ENCODE results near the gene NAA16. TPM values are rescaled to one million over a fixed set of nuclear protein-coding genes. Genes with fewer than 3 reads are reported as not detected.
"Not testable (repeated sequence)": the region's sequence is repeated elsewhere in the genome, so short reads cannot be mapped to it uniquely, and the experiment has no call there.

NAA16 gene
- 7.4 TPM for total RNA-seq
- long read RNA-seq, full-length matches to known transcripts, result 3 of 5 reads
- long read RNA-seq, partial matches to known transcripts, result 1 of 5 reads
- long read RNA-seq, other reads (novel, unspliced or antisense), result 1 of 5 reads

DNA sequence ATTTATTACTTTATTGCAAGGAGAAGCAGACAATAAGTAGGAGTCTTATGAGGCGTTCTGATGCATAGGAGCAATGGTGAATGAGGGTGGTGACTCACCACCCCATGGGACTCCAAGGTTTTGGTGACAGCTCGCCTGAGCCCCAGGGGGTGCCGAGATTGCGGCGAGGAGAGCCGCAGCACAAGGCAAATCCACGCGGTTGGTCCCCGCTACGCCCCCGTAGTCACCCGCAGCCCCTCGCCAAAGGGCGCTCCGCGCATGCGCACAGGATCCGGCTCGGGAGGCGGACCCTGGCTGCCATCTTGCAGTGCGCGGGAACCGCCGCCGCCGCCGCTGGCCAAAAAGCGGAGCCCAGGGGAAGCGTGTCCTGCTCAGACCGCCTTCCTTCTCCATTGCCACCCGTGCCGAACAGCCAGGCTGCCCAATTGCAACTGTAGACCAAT lies at the start of gene NAA16:
NAA16 (plus strand) TSS at position 305 of the 443 bp plus-strand sequence. CDS start 262 bp downstream, outside the sequence.
- ATAC-seq (peak; percentile 95), DNase-seq (ENCODE audit: missing footprints) (peak; percentile 96)
- intact Hi-C loops (cut with DNase I), result loop anchor here (5.0 to 10.0 kb wide), 2 partner anchors 49 to 246 kb away; partner anchors contain the start of genes MTRF1 and WBP4

DNA sequence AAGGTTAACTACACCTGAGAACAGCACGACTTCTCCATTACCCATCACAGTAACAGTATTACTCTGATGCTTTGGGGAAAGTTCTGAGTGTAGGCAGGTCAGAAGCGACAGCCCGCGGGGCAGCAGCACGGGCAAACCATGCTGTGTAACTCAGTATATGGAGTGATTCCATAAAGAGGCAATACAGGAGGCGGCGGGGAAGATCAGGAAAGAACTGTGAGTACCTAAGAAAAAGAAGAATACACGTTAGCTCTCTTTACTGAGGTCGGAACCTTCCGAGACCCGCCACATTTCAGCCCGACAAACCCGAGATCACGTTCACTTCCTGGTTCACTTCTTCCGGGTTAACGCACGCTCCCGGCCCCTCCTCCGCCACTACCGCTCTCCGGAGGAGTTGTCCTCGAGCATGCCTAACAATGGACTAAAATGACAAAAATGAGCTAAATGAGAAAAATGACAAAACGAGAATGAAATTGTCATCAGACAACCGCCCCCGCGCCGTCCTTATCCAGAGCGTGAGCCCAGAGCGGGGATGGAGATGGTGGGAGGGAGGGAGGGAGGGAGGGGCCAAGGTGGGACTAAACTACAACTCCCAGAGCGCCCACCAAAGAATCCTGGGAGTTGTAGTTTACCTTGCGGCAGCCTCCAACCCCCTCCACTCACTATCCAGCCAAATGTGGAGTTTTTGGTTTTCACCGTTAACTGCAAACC lies 47.7 kb upstream of the NAA16 start, which contains the start of gene MTRF1:
MTRF1 (minus strand) TSS at position 316 of the 711 bp plus-strand sequence. CDS start 2,669 bp downstream, outside the sequence.
- DNase-seq (ENCODE audit: missing footprints) (peak; percentile 88), ATAC-seq (peak; percentile 95)
- intact Hi-C loops (cut with DNase I), result loop anchor here (5.0 kb wide), 1 partner anchor 49 kb away; the partner anchor contains the start of gene NAA16

DNA sequence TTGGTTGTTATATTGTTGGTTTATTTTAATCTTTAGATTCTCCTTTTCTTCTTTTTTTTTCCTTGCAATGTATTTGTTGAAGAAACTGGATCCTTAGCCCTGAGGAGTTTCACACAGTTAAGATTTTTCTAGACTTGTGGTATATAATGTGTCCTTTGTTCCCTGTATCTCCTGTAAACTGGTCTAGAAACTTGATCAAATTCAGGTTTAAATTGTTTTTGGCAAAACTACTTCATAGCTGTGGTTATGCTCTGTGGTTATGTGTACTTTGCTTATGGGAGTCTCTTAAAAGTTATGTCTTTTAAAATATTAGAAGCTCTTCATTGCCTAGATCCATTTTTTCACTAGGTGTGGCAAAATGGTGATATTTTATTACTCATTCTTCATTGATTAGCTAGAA lies 44.0 kb upstream of the NAA16 start:
- ATAC-seq (no peak), DNase-seq (ENCODE audit: missing footprints) (no peak)
- intact Hi-C loops (cut with DNase I), result no loop called here

DNA sequence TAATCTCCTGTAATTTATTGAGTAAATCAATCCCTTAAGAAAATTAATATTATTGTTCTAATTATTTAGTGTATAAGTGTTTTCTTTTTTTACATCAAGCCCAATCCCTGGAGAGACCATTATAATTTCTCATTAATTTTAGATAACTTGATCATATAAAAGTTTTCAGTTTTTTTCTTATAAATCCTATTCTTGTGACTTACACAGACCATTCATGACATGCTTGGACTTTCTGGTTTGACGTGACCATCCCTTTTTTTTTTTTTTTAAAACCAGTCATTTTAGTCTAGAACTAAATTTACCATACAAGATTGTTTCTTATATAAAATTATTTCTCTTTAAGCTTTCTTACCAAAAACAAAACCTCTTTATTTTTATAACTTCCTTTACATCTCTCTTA lies 42.3 kb upstream of the NAA16 start:
- ATAC-seq (no peak), DNase-seq (ENCODE audit: missing footprints) (no peak)
- intact Hi-C loops (cut with DNase I), result no loop called here

- no peak for ATAC-seq
- no peak for DNase-seq (ENCODE audit: missing footprints)
- intact Hi-C loops (cut with DNase I), result no loop called here
Measured at GRCh38 chr13:41271456-41272285, 39.4 kb upstream of the NAA16 start.

DNA sequence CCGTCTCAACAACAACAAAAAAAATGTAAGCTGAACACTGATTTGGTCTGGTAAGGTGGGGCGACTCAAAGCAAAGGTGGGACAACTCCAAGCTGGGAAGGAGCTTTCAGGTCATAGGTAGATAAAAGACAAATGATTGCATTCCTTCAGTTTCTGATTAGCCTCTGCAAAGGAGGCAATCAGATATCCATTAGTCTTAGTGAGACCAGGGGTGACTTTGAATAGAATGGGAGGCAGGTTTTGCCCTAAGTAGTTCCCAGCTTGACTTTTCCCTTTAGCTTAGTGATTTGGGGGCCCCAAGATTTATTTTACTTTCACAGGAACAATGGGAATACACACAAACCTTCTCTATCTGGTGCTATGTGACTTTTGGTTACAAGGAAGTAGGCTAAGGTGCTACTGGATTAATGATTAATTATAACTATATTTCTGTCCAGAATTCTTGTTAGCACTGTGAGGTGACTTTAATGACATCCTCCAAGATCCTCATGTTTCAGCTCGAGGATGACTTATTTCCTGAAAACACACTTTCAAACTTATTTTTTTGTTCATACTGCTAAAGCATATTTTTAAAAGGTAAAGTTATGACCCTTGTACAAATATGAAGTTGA lies 37.1 kb upstream of the NAA16 start:
- ATAC-seq (no peak), DNase-seq (ENCODE audit: missing footprints) (no peak)
- intact Hi-C loops (cut with DNase I), result no loop called here

GRCh38 chr13:41274881-41275280 lies 36.2 kb upstream of the NAA16 start:
- intact Hi-C loops (cut with DNase I), result no loop called here
- ATAC-seq (no peak), DNase-seq (ENCODE audit: missing footprints) (no peak)

GRCh38 chr13:41276824-41277223 lies 34.2 kb upstream of the NAA16 start:
- no peak for DNase-seq (ENCODE audit: missing footprints)
- ATAC-seq, result no peak
- intact Hi-C loops (cut with DNase I), result no loop called here

DNA sequence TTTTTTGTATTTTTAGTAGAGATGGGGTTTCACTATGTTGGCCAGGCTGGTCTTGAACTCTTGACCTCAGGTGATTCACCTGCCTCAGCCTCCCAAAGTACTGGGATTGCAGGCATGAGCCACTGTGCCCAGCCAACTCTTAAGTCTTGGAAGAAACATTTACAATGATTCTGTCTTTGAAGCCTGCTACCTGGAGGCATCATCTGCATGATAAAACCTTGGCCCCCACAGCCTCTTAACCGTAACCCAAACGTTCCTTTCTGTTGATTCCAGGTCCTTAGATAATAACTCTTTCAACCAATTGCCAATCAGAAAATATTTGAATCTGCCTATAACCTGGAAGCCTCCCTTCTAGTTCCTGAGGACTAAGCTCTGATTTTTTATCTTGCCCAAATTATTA lies 31.9 kb upstream of the NAA16 start:
- intact Hi-C loops (cut with DNase I); ATAC-seq; DNase-seq (ENCODE audit: missing footprints): not testable (repeated sequence)

GRCh38 chr13:41282129-41282571 lies 28.9 kb upstream of the NAA16 start:
- intact Hi-C loops (cut with DNase I), result no loop called here
- ATAC-seq (no peak), DNase-seq (ENCODE audit: missing footprints) (no peak)

DNA sequence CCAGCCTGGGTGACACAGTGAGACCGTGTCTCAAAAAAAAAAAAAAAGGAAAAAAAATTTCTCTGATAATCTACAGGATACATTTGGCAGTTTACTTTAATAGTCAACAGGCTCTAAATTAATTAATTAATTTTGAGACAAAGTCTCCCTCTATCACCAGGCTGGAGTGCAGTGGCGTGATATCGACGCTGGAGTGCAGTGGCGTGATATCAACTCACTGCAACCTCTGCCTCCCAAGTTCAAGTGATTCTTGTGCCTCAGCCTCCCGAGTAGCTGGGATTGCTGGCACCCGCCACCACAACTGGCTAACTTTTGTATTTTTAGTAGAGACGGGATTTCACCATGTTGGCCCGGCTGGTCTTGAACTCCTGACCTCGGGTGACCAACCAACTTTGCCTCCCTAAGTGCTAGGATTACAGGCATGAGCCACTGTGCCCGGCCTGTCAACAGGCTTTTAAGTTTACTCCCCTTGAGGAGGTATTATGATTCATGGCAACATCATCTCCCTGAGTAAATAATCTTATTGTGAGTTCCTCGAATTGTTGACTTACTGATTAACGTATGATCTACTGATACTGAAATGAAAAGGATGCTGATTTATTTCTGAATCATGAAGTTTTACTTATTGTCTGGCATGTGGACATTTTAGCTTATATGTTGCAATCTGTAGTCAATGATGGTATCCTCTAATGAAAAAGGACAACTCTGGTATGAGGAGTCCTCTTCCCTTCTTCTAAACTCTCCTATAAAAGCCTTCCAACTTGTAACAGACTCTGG lies 26.4 kb upstream of the NAA16 start:
- intact Hi-C loops (cut with DNase I), result no loop called here
- ATAC-seq (no peak), DNase-seq (ENCODE audit: missing footprints) (no peak)

GRCh38 chr13:41286370-41286769 lies 24.7 kb upstream of the NAA16 start:
- DNase-seq (ENCODE audit: missing footprints) (no peak), ATAC-seq (no peak)
- intact Hi-C loops (cut with DNase I), result no loop called here

GRCh38 chr13:41289463-41289881 lies 21.6 kb upstream of the NAA16 start:
- intact Hi-C loops (cut with DNase I), result no loop called here
- DNase-seq (ENCODE audit: missing footprints), result no peak

GRCh38 chr13:41291246-41291645 lies 19.8 kb upstream of the NAA16 start:
- ATAC-seq (no peak), DNase-seq (ENCODE audit: missing footprints) (no peak)
- intact Hi-C loops (cut with DNase I), result no loop called here

More at GRCh38 chr13:41289463-41289881, 21.6 kb upstream of the NAA16 start:
- ATAC-seq, result no peak

DNA sequence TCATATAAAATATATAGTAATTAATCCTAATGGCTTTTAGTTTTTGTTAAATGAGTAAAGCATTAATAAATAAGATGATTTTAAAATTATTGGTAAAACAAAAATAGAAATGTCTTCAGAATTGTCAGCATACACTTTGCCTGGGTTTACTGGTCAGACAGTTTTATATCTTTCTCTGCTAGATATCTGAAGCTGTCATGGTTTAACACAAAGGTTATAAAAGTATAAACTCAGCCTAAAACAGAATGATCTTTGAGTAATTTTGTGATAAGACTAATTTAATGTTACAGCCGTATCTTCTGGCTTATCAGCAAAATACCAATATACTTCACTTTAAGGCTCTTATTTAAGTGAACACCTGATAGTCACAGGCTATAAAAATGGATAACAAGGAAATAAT lies 17.8 kb upstream of the NAA16 start:
- intact Hi-C loops (cut with DNase I), result no loop called here

GRCh38 chr13:41294914-41295313 lies 16.2 kb upstream of the NAA16 start:
- ATAC-seq (no peak), DNase-seq (ENCODE audit: missing footprints) (no peak)
- intact Hi-C loops (cut with DNase I), result no loop called here

More for the DNA sequence above, 17.8 kb upstream of the NAA16 start:
- ATAC-seq (no peak), DNase-seq (ENCODE audit: missing footprints) (no peak)

- ATAC-seq, result no peak
- intact Hi-C loops (cut with DNase I), result no loop called here
- DNase-seq (ENCODE audit: missing footprints), result no peak
Measured at GRCh38 chr13:41295973-41296372, 15.1 kb upstream of the NAA16 start.

Measured in Right ventricle myocardium inferior (tissue), 1 donor.